ENCODE data around the gene TNFAIP8L3.
"Not testable (repeated sequence)": the region's sequence is repeated elsewhere in the genome, so short reads cannot be mapped to it uniquely, and the experiment has no call there.

Gene TNFAIP8L3

GRCh38 chr15:51128701-51129100, 34.0 kb upstream of the TNFAIP8L3 start:
- H3K4me3 Mint-ChIP-seq, result no peak overlapping the region
- H3K9me3 Mint-ChIP-seq, result no peaks in the 10 kb centered on the region
- no peaks in the 10 kb centered on the region for H3K36me3 Mint-ChIP-seq (ENCODE audit: low read depth)
- H3K4me1 Mint-ChIP-seq (ENCODE audit: low read depth), result no peaks in the 10 kb centered on the region
- no peak overlapping the region for H3K27ac Mint-ChIP-seq
- H3K27me3 Mint-ChIP-seq, result peaks cover 22% of the 10 kb centered on the region

- H3K4me1 Mint-ChIP-seq (ENCODE audit: low read depth), result no peaks in the 10 kb centered on the region
- H3K27ac Mint-ChIP-seq, result no peak overlapping the region
- H3K27me3 Mint-ChIP-seq, result peaks cover 26% of the 10 kb centered on the region
- H3K9me3 Mint-ChIP-seq, result no peaks in the 10 kb centered on the region
- no peak overlapping the region for H3K4me3 Mint-ChIP-seq
- no peaks in the 10 kb centered on the region for H3K36me3 Mint-ChIP-seq (ENCODE audit: low read depth)
Observed at GRCh38 chr15:51126842-51127241, 32.1 kb upstream of the TNFAIP8L3 start.

- H3K4me1 Mint-ChIP-seq (ENCODE audit: low read depth); H3K4me3 Mint-ChIP-seq; H3K36me3 Mint-ChIP-seq (ENCODE audit: low read depth); H3K27ac Mint-ChIP-seq; H3K9me3 Mint-ChIP-seq: not testable (repeated sequence)
- peaks cover 39% of the 10 kb centered on the region for H3K27me3 Mint-ChIP-seq
Observed at GRCh38 chr15:51123002-51123401, 28.3 kb upstream of the TNFAIP8L3 start.

- no peak overlapping the region for H3K4me3 Mint-ChIP-seq
- H3K36me3 Mint-ChIP-seq (ENCODE audit: low read depth), result no peaks in the 10 kb centered on the region
- no peak overlapping the region for H3K27ac Mint-ChIP-seq
- H3K4me1 Mint-ChIP-seq (ENCODE audit: low read depth), result no peaks in the 10 kb centered on the region
- H3K9me3 Mint-ChIP-seq, result peaks cover 4% of the 10 kb centered on the region
- peaks cover 39% of the 10 kb centered on the region for H3K27me3 Mint-ChIP-seq
Observed at GRCh38 chr15:51121631-51122225, 27.0 kb upstream of the TNFAIP8L3 start.

GRCh38 chr15:51121118-51121517, 26.4 kb upstream of the TNFAIP8L3 start:
- H3K36me3 Mint-ChIP-seq (ENCODE audit: low read depth), result no peaks in the 10 kb centered on the region
- H3K27ac Mint-ChIP-seq, result no peak overlapping the region
- H3K27me3 Mint-ChIP-seq, result peaks cover 34% of the 10 kb centered on the region
- peaks cover 4% of the 10 kb centered on the region for H3K9me3 Mint-ChIP-seq
- H3K4me1 Mint-ChIP-seq (ENCODE audit: low read depth), result no peaks in the 10 kb centered on the region
- H3K4me3 Mint-ChIP-seq, result no peak overlapping the region

- Mint-ChIP-seq H3K4me3 (no peak overlapping the region), H3K4me1 (ENCODE audit: low read depth) (no peaks in the 10 kb centered on the region), H3K27me3 (peaks cover 23% of the 10 kb centered on the region), H3K9me3 (peaks cover 4% of the 10 kb centered on the region), H3K27ac (no peak overlapping the region), H3K36me3 (ENCODE audit: low read depth) (no peaks in the 10 kb centered on the region)
Observed at GRCh38 chr15:51119120-51119519, 24.4 kb upstream of the TNFAIP8L3 start.

- H3K9me3 Mint-ChIP-seq, result peaks cover 4% of the 10 kb centered on the region
- H3K27ac Mint-ChIP-seq, result no peak overlapping the region
- peaks cover 31% of the 10 kb centered on the region for H3K27me3 Mint-ChIP-seq
- H3K36me3 Mint-ChIP-seq (ENCODE audit: low read depth), result no peaks in the 10 kb centered on the region
- no peaks in the 10 kb centered on the region for H3K4me1 Mint-ChIP-seq (ENCODE audit: low read depth)
- H3K4me3 Mint-ChIP-seq, result no peak overlapping the region
Observed at GRCh38 chr15:51117270-51117669, 22.6 kb upstream of the TNFAIP8L3 start.

- no peak overlapping the region for H3K27ac Mint-ChIP-seq
- H3K9me3 Mint-ChIP-seq, result peaks cover 4% of the 10 kb centered on the region
- no peak overlapping the region for H3K4me3 Mint-ChIP-seq
- peaks cover 33% of the 10 kb centered on the region for H3K27me3 Mint-ChIP-seq
- H3K36me3 Mint-ChIP-seq (ENCODE audit: low read depth), result no peaks in the 10 kb centered on the region
- H3K4me1 Mint-ChIP-seq (ENCODE audit: low read depth), result no peaks in the 10 kb centered on the region
Observed at GRCh38 chr15:51114437-51115119, 19.9 kb upstream of the TNFAIP8L3 start.

GRCh38 chr15:51112078-51112477, 17.4 kb upstream of the TNFAIP8L3 start:
- H3K27ac Mint-ChIP-seq, result no peak overlapping the region
- H3K36me3 Mint-ChIP-seq (ENCODE audit: low read depth), result no peaks in the 10 kb centered on the region
- peaks cover 20% of the 10 kb centered on the region for H3K27me3 Mint-ChIP-seq
- H3K4me1 Mint-ChIP-seq (ENCODE audit: low read depth), result no peaks in the 10 kb centered on the region
- no peaks in the 10 kb centered on the region for H3K9me3 Mint-ChIP-seq
- H3K4me3 Mint-ChIP-seq, result no peak overlapping the region

GRCh38 chr15:51111061-51111460, 16.4 kb upstream of the TNFAIP8L3 start:
- Mint-ChIP-seq H3K27ac (no peak overlapping the region), H3K36me3 (ENCODE audit: low read depth) (no peaks in the 10 kb centered on the region), H3K27me3 (peaks cover 20% of the 10 kb centered on the region), H3K4me3 (no peak overlapping the region), H3K9me3 (no peaks in the 10 kb centered on the region), H3K4me1 (ENCODE audit: low read depth) (no peaks in the 10 kb centered on the region)

GRCh38 chr15:51110171-51110570, 15.5 kb upstream of the TNFAIP8L3 start:
- Mint-ChIP-seq H3K36me3 (ENCODE audit: low read depth) (no peaks in the 10 kb centered on the region), H3K9me3 (no peaks in the 10 kb centered on the region), H3K27ac (no peak overlapping the region), H3K4me3 (no peak overlapping the region), H3K27me3 (peaks cover 25% of the 10 kb centered on the region), H3K4me1 (ENCODE audit: low read depth) (no peaks in the 10 kb centered on the region)

GRCh38 chr15:51108933-51109550, 14.3 kb upstream of the TNFAIP8L3 start:
- Mint-ChIP-seq H3K9me3 (no peaks in the 10 kb centered on the region), H3K4me1 (ENCODE audit: low read depth) (no peaks in the 10 kb centered on the region), H3K4me3 (no peak overlapping the region), H3K27me3 (peaks cover 25% of the 10 kb centered on the region), H3K27ac (no peak overlapping the region), H3K36me3 (ENCODE audit: low read depth) (no peaks in the 10 kb centered on the region)

GRCh38 chr15:51107612-51108011, 12.9 kb upstream of the TNFAIP8L3 start:
- H3K27ac Mint-ChIP-seq, result no peak overlapping the region
- no peaks in the 10 kb centered on the region for H3K9me3 Mint-ChIP-seq
- H3K27me3 Mint-ChIP-seq, result peaks cover 28% of the 10 kb centered on the region
- no peak overlapping the region for H3K4me3 Mint-ChIP-seq
- H3K4me1 Mint-ChIP-seq (ENCODE audit: low read depth), result no peaks in the 10 kb centered on the region
- H3K36me3 Mint-ChIP-seq (ENCODE audit: low read depth), result no peaks in the 10 kb centered on the region

GRCh38 chr15:51106481-51106880, 11.8 kb upstream of the TNFAIP8L3 start:
- no peak overlapping the region for H3K27ac Mint-ChIP-seq
- H3K36me3 Mint-ChIP-seq (ENCODE audit: low read depth), result no peaks in the 10 kb centered on the region
- H3K4me1 Mint-ChIP-seq (ENCODE audit: low read depth), result no peaks in the 10 kb centered on the region
- no peak overlapping the region for H3K4me3 Mint-ChIP-seq
- no peaks in the 10 kb centered on the region for H3K9me3 Mint-ChIP-seq
- peaks cover 32% of the 10 kb centered on the region for H3K27me3 Mint-ChIP-seq

GRCh38 chr15:51105430-51106016, 10.8 kb upstream of the TNFAIP8L3 start:
- no peak overlapping the region for H3K4me3 Mint-ChIP-seq
- no peaks in the 10 kb centered on the region for H3K36me3 Mint-ChIP-seq (ENCODE audit: low read depth)
- H3K9me3 Mint-ChIP-seq, result no peaks in the 10 kb centered on the region
- peaks cover 32% of the 10 kb centered on the region for H3K27me3 Mint-ChIP-seq
- H3K27ac Mint-ChIP-seq, result no peak overlapping the region
- H3K4me1 Mint-ChIP-seq (ENCODE audit: low read depth), result no peaks in the 10 kb centered on the region

Data from stimulated activated naive CD8-positive, alpha-beta T cell treated with anti-CD3 and anti-CD28 coated beads, Interleukin-15, Interleukin-2, amounts not matched to agents 100 ng/mL and 50 ng/mL, for 24 hours (primary cell).